Fibroblast of skin of left quadriceps (primary cell): ENCODE data around the gene WDR75.
"Not testable (repeated sequence)": the region's sequence is repeated elsewhere in the genome, so short reads cannot be mapped to it uniquely, and the experiment has no call there.

Experiments used
- DNase-seq, 2 experiments: peaks; one replicate each; pipeline ENCODE4 v3.0.0-alpha.2; 2013; ENCODE audit warnings: low read depth in 2 of 2

WDR75 gene

GRCh38 chr2:189440644-189440946, 679 bp upstream of the WDR75 start:
- no peak for DNase-seq

GRCh38 chr2:189441709-189442074, 418 bp downstream of the WDR75 start:
- DNase-seq, result no peak

- no peak for DNase-seq
These were observed 1.2 kb downstream of the WDR75 start for GRCh38 chr2:189442468-189442867.

- no peak for DNase-seq
These were observed 3.0 kb downstream of the WDR75 start for GRCh38 chr2:189444322-189444721.

- DNase-seq, result no peak
These were observed 5.5 kb downstream of the WDR75 start for GRCh38 chr2:189446780-189447179.

GRCh38 chr2:189454009-189454408, 12.7 kb downstream of the WDR75 start:
- DNase-seq, result no peak

- DNase-seq, result no peak
These were observed 23.8 kb downstream of the WDR75 start for GRCh38 chr2:189465076-189465475.

GRCh38 chr2:189465478-189465877, 24.2 kb downstream of the WDR75 start:
- no peak for DNase-seq

- no peak for DNase-seq
These were observed 24.8 kb downstream of the WDR75 start for GRCh38 chr2:189466046-189466445.

GRCh38 chr2:189466656-189467055, 25.4 kb downstream of the WDR75 start:
- DNase-seq, result peak; percentile 2 to 4

GRCh38 chr2:189467160-189467559, 25.9 kb downstream of the WDR75 start:
- no peak for DNase-seq

- no peak for DNase-seq
These were observed 26.3 kb downstream of the WDR75 start for GRCh38 chr2:189467593-189467992.

- DNase-seq, result no peak
These were observed 33.3 kb downstream of the WDR75 start for GRCh38 chr2:189474526-189474925.

- no peak for DNase-seq
These were observed 36.5 kb downstream of the WDR75 start for GRCh38 chr2:189477756-189478155.

GRCh38 chr2:189478289-189478688, 37.0 kb downstream of the WDR75 start:
- not testable (repeated sequence) for DNase-seq

GRCh38 chr2:189481071-189481470, 39.8 kb downstream of the WDR75 start:
- DNase-seq, result no peak

GRCh38 chr2:189483571-189483970, 42.3 kb downstream of the WDR75 start:
- DNase-seq, result no peak

- no peak for DNase-seq
These were observed 42.9 kb downstream of the WDR75 start for GRCh38 chr2:189483980-189484740.

- no peak for DNase-seq
These were observed 43.9 kb downstream of the WDR75 start for GRCh38 chr2:189485146-189485545.

GRCh38 chr2:189486237-189486770, 45.0 kb downstream of the WDR75 start:
- DNase-seq, result no peak

GRCh38 chr2:189487283-189488007, 46.2 kb downstream of the WDR75 start:
- DNase-seq, result no peak

- no peak for DNase-seq
These were observed 46.7 kb downstream of the WDR75 start for GRCh38 chr2:189488008-189488310.

- no peak for DNase-seq
These were observed 51.2 kb downstream of the WDR75 start for GRCh38 chr2:189492451-189492850.
